ENCODE data around the gene GTF2A1. TPM values are rescaled to one million over a fixed set of nuclear protein-coding genes. Genes with fewer than 3 reads are reported as not detected.

Gene GTF2A1
- total and polyA plus RNA-seq, 8 donors, result 2.0 to 73.5 (median 8.4) TPM

DNA sequence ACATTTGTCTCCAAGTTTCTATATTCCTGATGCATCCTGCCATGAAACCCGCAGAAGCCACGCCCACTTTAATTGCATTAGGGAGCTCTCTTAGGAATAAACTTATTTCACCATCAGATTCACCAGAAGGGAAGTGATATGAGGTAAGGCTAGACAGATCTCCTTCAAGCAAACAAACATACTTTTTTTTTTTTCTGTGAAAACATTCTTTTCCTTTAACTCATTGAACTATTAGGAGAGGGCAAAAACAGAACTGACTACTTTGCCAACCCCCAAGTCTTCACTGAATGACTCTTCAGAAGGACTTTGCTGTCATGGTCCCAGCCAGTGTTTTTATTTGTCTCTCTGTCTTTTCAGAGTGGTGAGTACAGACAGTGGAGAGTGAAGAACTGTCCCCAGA lies 48.4 kb downstream of the GTF2A1 start:
- TF ChIP-seq POLR2A (IDR thresholded peaks at IDR 0.05) (no peak), POLR2AphosphoS5 (IDR thresholded peaks at IDR 0.05) (no peak), EP300 (IDR thresholded peaks at IDR 0.05) (no peak)
- TF ChIP-seq, protein P1, sequence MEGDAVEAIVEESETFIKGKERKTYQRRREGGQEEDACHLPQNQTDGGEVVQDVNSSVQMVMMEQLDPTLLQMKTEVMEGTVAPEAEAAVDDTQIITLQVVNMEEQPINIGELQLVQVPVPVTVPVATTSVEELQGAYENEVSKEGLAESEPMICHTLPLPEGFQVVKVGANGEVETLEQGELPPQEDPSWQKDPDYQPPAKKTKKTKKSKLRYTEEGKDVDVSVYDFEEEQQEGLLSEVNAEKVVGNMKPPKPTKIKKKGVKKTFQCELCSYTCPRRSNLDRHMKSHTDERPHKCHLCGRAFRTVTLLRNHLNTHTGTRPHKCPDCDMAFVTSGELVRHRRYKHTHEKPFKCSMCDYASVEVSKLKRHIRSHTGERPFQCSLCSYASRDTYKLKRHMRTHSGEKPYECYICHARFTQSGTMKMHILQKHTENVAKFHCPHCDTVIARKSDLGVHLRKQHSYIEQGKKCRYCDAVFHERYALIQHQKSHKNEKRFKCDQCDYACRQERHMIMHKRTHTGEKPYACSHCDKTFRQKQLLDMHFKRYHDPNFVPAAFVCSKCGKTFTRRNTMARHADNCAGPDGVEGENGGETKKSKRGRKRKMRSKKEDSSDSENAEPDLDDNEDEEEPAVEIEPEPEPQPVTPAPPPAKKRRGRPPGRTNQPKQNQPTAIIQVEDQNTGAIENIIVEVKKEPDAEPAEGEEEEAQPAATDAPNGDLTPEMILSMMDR (IDR thresholded peaks at IDR 0.05), result no peak
- 80 to 93% (median 82%) methylated on average over 2 of the region's 2 CpGs for WGBS, 5 donors
- no peak for DNase-seq
- Histone ChIP-seq H3K4me3 (no peak overlapping the region), H3K9me3 (no peaks in the 10 kb centered on the region), H3K36me3 (no peaks in the 10 kb centered on the region), H3K4me1 (peaks cover 8 to 31% (median 26%) of the 10 kb centered on the region in 4 donors), H3K27ac (no peak overlapping the region), H3K27me3 (no peaks in the 10 kb centered on the region)
- intact Hi-C loops (cut with DNase I; ENCODE audit: low total_unique reads), result no loop called here

GRCh38 chr14:81170829-81171195 lies 49.9 kb downstream of the GTF2A1 start:
- Histone ChIP-seq H3K36me3 (no peaks in the 10 kb centered on the region), H3K4me3 (peak overlapping the region in 3 of 4 donors; percentile 56 to 74 (median 60)), H3K4me1 (peaks cover 8 to 19% (median 15%) of the 10 kb centered on the region in 4 donors), H3K27me3 (no peaks in the 10 kb centered on the region), H3K9me3 (no peaks in the 10 kb centered on the region), H3K27ac (peak overlapping the region in 4 of 5 donors; percentile 88 to 97 (median 92))
- intact Hi-C loops (cut with DNase I; ENCODE audit: low total_unique reads), result no loop called here
- no peak for TF ChIP-seq POLR2A (IDR thresholded peaks at IDR 0.05)
- TF ChIP-seq, protein P1 (IDR thresholded peaks at IDR 0.05), result no peak
- no peak for TF ChIP-seq POLR2AphosphoS5 (IDR thresholded peaks at IDR 0.05)
- no peak for TF ChIP-seq EP300 (IDR thresholded peaks at IDR 0.05)
- no peak for DNase-seq
- WGBS, 5 donors, result 12 to 24% (median 20%) methylated on average over 3 of the region's 3 CpGs

- intact Hi-C loops (cut with DNase I; ENCODE audit: low total_unique reads), result no loop called here
- H3K27ac ChIP-seq, result peak overlapping the region; percentile 86 to 97 (median 90)
- WGBS, 5 donors, result 0 to 1% (median 0%) methylated on average over 12 to 28 of the region's 28 CpGs
Observed at GRCh38 chr14:81170104-81170828, 50.5 kb downstream of the GTF2A1 start.

DNA sequence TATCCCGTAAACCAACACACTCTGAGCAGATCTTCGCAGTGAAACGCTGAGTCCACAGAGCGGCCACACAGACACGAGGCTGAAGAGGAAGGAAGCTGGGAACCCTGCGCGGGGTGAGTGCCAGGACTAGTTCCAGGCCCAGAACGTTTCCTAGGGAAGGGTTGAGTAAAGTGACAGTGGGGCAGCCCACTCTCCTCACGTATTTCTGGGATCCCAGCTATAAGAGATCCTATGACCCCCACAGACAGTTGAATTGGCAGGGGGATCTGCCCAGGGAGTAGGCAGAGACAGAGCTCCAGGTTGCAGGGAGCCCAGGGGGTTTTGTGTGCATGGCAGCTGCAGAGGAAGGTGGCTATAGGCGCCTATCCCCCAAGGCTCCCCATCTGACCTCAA lies 51.1 kb downstream of the GTF2A1 start:
- Histone ChIP-seq H3K4me1 (peaks cover 8 to 19% (median 15%) of the 10 kb centered on the region in 4 donors), H3K27ac (peak overlapping the region; percentile 86 to 97 (median 90)), H3K36me3 (no peaks in the 10 kb centered on the region), H3K27me3 (no peaks in the 10 kb centered on the region), H3K9me3 (no peaks in the 10 kb centered on the region), H3K4me3 (peak overlapping the region; percentile 56 to 74 (median 60))
- no peak for TF ChIP-seq POLR2AphosphoS5 (IDR thresholded peaks at IDR 0.05)
- TF ChIP-seq, protein P1 (IDR thresholded peaks at IDR 0.05), result peak in 1 of 7 experiments; percentile 8
- 0 to 5% (median 2%) methylated on average over 9 to 10 of the region's 10 CpGs for WGBS, 5 donors
- DNase-seq, result peak; percentile 58 to 63
- intact Hi-C loops (cut with DNase I; ENCODE audit: low total_unique reads), result loop anchor here (10.0 kb wide), 1 partner anchor 175 kb away; no protein-coding TSS in a partner anchor

More at GRCh38 chr14:81170104-81170828, 50.5 kb downstream of the GTF2A1 start:
- DNase-seq, result peak; percentile 92 to 96
- H3K4me3 ChIP-seq, result peak overlapping the region; percentile 56 to 74 (median 60)
- TF ChIP-seq, protein P1 (IDR thresholded peaks at IDR 0.05), result peak in 5 of 7 experiments; percentile 49 to 92 (median 82)
- TF ChIP-seq POLR2A (IDR thresholded peaks at IDR 0.05), result no peak
- no peak for TF ChIP-seq EP300 (IDR thresholded peaks at IDR 0.05)
- peak in 2 of 3 donors; percentile 73 to 77 for TF ChIP-seq POLR2AphosphoS5 (IDR thresholded peaks at IDR 0.05)
- peaks cover 8 to 19% (median 15%) of the 10 kb centered on the region in 4 donors for H3K4me1 ChIP-seq
- no peaks in the 10 kb centered on the region for H3K36me3 ChIP-seq
- H3K27me3 ChIP-seq, result no peaks in the 10 kb centered on the region
- no peaks in the 10 kb centered on the region for H3K9me3 ChIP-seq
